ENCODE results near the gene CCDC122. TPM values are rescaled to one million over a fixed set of nuclear protein-coding genes. Genes with fewer than 3 reads are reported as not detected.

Gene CCDC122
- total and polyA plus RNA-seq, 9 of the 15 experiments (the other 6 are each of a cell fraction or from before 2014, with no cell fraction given), result not detected

DNA sequence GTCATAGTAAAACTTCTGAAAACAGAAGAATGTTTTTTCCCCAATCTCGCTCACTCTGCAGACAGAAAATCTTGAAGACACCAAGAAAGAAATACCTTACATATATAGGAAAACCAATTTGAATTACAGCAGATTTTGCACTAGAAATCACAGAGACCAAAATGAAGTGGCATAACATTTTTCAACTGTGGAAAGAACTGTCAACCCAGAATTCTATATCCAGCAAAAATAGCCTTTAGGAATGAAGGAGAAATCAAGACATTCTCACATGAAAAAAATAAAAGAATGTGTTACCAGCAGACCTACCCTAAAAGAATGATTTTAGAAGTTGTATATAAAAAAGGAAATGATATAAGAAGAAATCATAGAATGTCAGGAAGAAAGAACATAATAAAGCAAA, 28.7 kb downstream of the CCDC122 start (continued):
- TF ChIP-seq, protein P1, sequence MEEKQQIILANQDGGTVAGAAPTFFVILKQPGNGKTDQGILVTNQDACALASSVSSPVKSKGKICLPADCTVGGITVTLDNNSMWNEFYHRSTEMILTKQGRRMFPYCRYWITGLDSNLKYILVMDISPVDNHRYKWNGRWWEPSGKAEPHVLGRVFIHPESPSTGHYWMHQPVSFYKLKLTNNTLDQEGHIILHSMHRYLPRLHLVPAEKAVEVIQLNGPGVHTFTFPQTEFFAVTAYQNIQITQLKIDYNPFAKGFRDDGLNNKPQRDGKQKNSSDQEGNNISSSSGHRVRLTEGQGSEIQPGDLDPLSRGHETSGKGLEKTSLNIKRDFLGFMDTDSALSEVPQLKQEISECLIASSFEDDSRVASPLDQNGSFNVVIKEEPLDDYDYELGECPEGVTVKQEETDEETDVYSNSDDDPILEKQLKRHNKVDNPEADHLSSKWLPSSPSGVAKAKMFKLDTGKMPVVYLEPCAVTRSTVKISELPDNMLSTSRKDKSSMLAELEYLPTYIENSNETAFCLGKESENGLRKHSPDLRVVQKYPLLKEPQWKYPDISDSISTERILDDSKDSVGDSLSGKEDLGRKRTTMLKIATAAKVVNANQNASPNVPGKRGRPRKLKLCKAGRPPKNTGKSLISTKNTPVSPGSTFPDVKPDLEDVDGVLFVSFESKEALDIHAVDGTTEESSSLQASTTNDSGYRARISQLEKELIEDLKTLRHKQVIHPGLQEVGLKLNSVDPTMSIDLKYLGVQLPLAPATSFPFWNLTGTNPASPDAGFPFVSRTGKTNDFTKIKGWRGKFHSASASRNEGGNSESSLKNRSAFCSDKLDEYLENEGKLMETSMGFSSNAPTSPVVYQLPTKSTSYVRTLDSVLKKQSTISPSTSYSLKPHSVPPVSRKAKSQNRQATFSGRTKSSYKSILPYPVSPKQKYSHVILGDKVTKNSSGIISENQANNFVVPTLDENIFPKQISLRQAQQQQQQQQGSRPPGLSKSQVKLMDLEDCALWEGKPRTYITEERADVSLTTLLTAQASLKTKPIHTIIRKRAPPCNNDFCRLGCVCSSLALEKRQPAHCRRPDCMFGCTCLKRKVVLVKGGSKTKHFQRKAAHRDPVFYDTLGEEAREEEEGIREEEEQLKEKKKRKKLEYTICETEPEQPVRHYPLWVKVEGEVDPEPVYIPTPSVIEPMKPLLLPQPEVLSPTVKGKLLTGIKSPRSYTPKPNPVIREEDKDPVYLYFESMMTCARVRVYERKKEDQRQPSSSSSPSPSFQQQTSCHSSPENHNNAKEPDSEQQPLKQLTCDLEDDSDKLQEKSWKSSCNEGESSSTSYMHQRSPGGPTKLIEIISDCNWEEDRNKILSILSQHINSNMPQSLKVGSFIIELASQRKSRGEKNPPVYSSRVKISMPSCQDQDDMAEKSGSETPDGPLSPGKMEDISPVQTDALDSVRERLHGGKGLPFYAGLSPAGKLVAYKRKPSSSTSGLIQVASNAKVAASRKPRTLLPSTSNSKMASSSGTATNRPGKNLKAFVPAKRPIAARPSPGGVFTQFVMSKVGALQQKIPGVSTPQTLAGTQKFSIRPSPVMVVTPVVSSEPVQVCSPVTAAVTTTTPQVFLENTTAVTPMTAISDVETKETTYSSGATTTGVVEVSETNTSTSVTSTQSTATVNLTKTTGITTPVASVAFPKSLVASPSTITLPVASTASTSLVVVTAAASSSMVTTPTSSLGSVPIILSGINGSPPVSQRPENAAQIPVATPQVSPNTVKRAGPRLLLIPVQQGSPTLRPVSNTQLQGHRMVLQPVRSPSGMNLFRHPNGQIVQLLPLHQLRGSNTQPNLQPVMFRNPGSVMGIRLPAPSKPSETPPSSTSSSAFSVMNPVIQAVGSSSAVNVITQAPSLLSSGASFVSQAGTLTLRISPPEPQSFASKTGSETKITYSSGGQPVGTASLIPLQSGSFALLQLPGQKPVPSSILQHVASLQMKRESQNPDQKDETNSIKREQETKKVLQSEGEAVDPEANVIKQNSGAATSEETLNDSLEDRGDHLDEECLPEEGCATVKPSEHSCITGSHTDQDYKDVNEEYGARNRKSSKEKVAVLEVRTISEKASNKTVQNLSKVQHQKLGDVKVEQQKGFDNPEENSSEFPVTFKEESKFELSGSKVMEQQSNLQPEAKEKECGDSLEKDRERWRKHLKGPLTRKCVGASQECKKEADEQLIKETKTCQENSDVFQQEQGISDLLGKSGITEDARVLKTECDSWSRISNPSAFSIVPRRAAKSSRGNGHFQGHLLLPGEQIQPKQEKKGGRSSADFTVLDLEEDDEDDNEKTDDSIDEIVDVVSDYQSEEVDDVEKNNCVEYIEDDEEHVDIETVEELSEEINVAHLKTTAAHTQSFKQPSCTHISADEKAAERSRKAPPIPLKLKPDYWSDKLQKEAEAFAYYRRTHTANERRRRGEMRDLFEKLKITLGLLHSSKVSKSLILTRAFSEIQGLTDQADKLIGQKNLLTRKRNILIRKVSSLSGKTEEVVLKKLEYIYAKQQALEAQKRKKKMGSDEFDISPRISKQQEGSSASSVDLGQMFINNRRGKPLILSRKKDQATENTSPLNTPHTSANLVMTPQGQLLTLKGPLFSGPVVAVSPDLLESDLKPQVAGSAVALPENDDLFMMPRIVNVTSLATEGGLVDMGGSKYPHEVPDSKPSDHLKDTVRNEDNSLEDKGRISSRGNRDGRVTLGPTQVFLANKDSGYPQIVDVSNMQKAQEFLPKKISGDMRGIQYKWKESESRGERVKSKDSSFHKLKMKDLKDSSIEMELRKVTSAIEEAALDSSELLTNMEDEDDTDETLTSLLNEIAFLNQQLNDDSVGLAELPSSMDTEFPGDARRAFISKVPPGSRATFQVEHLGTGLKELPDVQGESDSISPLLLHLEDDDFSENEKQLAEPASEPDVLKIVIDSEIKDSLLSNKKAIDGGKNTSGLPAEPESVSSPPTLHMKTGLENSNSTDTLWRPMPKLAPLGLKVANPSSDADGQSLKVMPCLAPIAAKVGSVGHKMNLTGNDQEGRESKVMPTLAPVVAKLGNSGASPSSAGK (IDR thresholded peaks at IDR 0.05), result no peak
- TF ChIP-seq CLOCK (CRISPR knock-in tag; IDR thresholded peaks at IDR 0.05; ENCODE audit: borderline replicate concordance), result no peak
- TF ChIP-seq U2AF1 (optimal IDR thresholded peaks at IDR 0.05; ENCODE audit: low read depth, low read length), result no peak
- no peak for TF ChIP-seq NFIC (IDR thresholded peaks at IDR 0.05)
- no peak for TF ChIP-seq ZBTB5 (IDR thresholded peaks at IDR 0.05)
- no peak for TF ChIP-seq KDM2B (CRISPR knock-in tag; IDR thresholded peaks at IDR 0.05)
- no peak for TF ChIP-seq NFYB (IDR thresholded peaks at IDR 0.05; ENCODE audit: extremely low read depth, insufficient read length)
- TF ChIP-seq MXD1 (CRISPR knock-in tag; IDR thresholded peaks at IDR 0.05; ENCODE audit: borderline replicate concordance, poor library complexity, severe bottlenecking), result no peak
- TF ChIP-seq, protein P2, sequence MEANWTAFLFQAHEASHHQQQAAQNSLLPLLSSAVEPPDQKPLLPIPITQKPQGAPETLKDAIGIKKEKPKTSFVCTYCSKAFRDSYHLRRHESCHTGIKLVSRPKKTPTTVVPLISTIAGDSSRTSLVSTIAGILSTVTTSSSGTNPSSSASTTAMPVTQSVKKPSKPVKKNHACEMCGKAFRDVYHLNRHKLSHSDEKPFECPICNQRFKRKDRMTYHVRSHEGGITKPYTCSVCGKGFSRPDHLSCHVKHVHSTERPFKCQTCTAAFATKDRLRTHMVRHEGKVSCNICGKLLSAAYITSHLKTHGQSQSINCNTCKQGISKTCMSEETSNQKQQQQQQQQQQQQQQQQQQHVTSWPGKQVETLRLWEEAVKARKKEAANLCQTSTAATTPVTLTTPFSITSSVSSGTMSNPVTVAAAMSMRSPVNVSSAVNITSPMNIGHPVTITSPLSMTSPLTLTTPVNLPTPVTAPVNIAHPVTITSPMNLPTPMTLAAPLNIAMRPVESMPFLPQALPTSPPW (CRISPR knock-in tag; IDR thresholded peaks at IDR 0.05), result no peak

Measured in K562 (cell line).